ENCODE data around the gene TWIST1.

Gene TWIST1

DNA sequence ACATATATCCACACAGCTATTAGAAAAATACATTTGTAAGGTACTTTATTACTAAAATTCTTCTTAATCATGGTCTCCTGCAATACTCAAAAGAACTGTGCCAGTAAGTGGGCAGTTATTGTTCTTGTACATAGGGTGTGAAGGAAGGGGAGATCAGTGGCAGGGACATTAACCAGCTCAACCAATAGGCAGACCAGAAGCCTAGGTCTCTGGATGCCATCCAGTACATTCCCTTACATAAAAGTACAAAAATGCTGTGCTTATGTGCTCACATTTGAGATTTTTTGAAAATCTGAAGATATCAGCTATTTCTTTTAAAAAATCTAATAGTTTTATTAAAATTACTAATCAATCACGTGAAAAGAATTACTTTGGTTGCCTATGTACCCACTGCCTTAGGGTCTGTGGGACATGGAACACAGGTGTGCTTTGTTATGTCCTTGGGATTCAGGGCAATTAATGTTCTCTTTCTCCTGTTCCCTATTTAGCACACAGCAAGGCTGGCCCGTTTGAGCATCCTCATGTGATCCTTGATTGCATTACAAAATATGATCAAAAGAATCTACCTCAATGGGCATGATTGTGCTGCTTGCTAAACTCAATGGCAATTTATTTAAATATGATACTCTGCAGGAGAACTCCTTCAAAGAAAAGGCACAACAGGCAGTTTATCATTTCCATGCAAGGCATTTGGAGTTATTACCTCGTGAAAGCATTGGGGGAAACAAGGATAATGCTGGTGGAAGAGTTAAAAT, 22.7 kb downstream of the TWIST1 start:
- DNase-seq (ENCODE audit: low read depth), result no peak

DNA sequence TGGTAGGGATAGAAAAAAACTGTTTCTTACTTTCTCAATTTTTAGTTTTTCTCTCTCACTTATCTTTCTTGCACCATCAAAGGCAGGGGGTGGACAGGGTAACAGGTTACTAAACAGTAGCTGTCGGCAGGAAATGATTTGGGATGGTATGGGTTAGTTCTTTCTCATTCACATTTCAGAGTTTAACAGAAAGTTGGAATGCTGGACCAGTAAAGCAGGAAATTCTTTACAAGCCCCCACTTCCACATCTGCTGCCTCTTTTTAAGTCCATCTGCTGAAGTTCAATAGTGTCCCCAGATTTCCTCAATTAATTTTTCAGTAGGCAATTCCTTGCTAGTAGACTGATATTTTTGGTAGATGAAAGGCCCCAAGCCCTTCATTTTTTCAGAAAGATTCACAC, 23.3 kb downstream of the TWIST1 start:
- DNase-seq (ENCODE audit: low read depth), result no peak

DNA sequence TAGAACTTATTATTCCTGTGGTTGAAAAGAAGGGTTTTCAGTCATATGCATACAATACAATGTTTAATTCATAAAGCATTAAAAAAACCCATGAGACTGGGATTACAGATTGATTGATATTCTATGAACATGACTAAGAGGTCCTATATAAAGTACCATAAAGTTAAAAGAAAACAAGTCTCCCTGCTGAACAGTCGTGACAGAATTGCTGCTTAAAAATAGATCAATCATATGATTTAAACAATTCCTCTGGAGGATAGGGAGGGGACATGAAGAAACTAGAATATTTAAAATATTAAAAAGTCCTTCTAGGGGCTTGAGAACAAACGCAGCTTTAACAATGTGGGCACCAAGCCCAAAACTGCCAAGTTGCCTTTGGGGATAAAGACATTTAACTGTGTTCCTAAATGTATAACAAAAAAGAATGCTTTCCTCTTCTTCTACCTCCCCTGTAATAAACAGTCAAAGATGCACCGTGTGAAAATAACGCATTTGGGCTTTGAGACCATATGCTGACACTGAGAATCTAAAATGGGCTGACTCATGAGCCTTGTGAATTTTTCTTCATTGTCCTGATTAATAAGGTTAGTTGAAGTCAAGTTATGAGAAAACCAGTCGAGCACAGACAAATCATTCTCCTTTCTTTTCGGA, 25.8 kb downstream of the TWIST1 start:
- DNase-seq (ENCODE audit: low read depth), result no peak

DNA sequence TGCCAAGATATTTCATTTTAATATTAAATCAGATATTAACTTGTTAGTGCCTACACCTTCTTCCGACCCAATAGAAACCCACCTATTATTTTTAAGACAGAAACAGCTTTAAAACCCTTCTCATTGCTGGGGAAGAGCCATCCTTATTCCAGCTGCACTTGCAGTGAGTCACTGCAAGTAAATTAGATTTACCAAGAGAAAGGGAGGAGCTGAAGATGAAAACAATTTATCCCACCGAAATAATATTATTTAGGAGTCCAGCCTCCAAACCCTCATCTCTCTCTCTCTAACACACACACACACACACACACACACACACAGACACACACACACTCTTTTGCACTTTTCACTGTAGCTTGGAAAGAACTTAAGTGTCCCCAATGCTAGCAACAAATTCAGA, 26.9 kb downstream of the TWIST1 start:
- DNase-seq (ENCODE audit: low read depth), result no peak

DNA sequence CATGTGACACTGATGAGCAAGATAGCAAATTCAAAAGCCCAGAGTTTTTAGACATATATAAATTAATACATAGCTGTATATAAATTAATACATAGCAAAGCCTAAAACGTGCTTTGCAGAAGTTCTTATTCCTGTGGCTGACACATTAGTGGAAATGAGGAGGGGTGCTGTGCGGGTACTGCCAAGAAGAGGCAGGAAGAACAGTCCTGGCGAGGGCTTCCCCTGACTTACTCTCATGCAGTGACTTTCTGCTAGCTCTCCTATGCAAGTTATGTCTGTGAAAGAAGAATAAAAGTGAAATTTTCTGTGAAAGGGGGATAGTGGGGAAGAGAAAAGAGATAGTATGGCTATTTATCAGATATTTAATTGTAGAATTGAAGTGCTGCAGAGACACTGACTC, 27.6 kb downstream of the TWIST1 start:
- no peak for DNase-seq (ENCODE audit: low read depth)

DNA sequence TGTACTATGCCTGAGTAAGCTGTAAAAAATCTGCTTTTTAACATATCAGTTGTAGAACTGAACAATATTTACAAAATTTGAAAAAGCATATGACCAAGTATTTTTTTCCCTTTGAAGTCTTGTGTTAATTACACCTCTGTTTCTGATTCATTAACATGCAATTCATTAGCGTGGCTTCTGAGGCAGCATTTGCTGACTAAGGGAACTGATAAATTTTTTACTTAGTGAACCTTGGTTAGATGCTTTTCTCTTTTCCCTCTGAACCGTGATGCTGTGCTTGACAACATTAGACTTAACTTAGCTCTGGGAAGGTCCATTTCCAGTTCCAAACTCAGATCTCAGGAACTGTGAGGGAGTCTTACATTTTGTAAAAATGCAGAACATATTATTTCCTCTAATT, 28.1 kb downstream of the TWIST1 start:
- no peak for DNase-seq (ENCODE audit: low read depth)

DNA sequence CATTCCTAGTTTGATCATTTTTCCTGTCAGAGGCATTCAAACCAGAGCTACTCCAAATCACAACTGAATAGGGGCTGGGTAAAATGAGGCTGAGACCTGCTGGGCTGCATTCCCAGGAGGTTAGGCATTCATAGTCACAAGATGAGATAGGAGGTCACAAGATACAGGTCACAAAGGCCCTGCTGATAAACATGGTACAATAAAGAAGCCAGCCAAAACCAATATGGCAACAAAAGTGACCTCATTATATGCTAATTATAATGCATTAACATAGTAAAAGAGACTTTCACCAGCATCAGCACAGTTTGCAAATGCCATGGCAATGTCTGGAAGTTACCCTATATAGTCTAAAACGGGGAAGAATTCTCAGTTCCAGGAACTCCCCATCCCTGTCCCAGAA, 37.3 kb downstream of the TWIST1 start:
- no peak for DNase-seq (ENCODE audit: low read depth)

DNA sequence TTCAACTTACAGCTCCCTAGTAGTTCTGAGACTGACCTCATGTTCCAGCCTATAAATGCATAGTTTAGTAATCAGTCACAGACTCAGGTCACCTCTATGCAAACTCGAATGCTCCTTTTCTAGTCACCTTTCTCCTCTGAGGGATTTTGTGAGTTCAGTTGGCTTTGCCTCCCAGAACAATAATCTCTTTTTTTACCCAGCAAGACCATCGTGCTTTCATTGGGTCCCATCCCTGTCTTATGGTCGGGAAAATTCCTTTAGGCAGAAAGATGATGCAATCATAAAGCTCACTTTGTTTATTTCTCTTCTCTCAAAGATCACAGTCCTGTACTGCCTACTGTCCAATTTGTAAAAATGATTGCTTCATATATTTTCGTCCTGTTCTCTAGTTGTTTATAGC, 38.4 kb downstream of the TWIST1 start:
- peak; percentile 51 for DNase-seq (ENCODE audit: low read depth)

DNA sequence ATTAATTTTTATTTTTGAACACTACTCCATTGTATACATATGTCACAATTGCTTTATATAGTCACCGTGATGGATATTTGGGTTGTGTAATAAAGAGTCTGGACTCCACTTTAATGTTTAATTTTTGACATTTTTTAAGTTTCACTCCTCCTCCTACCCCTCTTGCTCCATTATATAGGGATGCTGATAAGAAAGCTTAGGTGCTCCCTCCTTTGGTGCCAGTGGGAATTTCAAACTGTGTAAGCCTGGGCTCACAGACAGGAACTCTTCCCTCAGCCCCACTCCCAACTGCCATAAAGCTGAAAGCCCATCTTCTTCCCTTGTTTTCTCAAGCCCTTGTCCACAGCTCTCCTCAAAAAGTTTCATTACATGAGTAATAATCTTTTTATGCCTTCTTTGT, 47.6 kb downstream of the TWIST1 start:
- DNase-seq (ENCODE audit: low read depth), result peak; percentile 57

DNA sequence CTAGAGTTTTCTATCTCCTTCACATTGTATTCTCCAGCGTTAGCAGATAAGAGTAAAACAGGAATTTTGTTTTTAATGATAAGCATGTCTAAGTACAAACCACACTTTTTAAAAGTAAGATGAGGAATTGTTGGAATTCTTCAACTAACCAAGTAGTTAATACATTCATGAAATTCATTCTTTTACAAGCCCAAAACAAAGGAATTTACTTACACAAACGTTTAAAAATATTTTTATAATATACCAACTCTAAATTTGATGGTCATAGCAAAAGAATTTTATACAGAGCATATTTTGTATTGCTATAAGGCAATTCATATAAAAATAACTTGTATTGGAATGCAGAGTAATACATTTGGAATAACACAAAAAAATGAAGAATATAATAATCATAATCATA, 51.3 kb downstream of the TWIST1 start:
- no peak for DNase-seq (ENCODE audit: low read depth)

Data from ELR (cell line).